A549 treated with CORT108297 at 1 μM for 4 hours (cell line): Measurements from ENCODE around the gene PDCD11. TPM values are rescaled to one million over a fixed set of nuclear protein-coding genes. Genes with fewer than 3 reads are reported as not detected.

Source experiments
- total RNA-seq: library from RNA; stranded (reverse); fragments of 200-300 nt; extraction: Qiagen RNA extraction; gene quantifications from 5 replicates; pipeline ENCODE4 v1.2.3, GENCODE V29; 2022

The PDCD11 gene, protein sequence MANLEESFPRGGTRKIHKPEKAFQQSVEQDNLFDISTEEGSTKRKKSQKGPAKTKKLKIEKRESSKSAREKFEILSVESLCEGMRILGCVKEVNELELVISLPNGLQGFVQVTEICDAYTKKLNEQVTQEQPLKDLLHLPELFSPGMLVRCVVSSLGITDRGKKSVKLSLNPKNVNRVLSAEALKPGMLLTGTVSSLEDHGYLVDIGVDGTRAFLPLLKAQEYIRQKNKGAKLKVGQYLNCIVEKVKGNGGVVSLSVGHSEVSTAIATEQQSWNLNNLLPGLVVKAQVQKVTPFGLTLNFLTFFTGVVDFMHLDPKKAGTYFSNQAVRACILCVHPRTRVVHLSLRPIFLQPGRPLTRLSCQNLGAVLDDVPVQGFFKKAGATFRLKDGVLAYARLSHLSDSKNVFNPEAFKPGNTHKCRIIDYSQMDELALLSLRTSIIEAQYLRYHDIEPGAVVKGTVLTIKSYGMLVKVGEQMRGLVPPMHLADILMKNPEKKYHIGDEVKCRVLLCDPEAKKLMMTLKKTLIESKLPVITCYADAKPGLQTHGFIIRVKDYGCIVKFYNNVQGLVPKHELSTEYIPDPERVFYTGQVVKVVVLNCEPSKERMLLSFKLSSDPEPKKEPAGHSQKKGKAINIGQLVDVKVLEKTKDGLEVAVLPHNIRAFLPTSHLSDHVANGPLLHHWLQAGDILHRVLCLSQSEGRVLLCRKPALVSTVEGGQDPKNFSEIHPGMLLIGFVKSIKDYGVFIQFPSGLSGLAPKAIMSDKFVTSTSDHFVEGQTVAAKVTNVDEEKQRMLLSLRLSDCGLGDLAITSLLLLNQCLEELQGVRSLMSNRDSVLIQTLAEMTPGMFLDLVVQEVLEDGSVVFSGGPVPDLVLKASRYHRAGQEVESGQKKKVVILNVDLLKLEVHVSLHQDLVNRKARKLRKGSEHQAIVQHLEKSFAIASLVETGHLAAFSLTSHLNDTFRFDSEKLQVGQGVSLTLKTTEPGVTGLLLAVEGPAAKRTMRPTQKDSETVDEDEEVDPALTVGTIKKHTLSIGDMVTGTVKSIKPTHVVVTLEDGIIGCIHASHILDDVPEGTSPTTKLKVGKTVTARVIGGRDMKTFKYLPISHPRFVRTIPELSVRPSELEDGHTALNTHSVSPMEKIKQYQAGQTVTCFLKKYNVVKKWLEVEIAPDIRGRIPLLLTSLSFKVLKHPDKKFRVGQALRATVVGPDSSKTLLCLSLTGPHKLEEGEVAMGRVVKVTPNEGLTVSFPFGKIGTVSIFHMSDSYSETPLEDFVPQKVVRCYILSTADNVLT (N-terminal part only)
- 37.9 to 41.3 TPM (median 41.0 TPM) in 5 replicates for total RNA-seq

DNA sequence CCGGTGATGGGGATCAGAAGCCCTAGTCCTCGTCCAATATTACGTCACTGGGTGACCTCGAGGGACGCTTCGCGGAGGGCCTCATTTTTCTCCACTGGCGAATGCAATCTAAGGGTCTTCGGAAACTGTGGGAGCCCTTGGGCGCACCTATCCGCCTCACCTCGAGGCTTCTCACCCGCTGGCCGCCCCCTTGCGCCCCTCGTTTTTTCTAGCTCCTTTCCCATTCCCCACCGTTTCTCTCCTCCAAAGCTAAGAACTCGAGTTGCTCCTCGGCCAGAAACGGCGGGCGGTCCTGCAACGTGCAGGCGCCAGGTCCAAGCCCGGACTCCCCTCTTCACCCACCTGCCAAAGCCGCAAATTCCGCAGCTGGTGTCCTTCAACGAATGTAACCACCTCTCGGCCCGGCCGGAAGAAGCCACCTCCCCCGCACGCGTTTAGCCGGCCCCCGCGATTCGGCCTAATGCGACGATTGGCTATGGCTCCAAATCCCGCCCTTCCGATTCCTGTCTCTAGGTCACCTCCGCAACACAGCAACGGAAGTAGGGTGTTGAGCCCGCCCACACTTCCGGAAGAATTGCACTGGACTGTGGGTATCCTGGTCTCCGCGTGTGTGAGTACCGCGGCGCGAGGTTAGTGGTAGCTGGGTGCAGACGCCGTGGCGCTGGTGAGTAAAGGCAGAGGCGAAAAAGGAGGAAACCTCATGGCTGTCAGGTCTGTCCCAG is at the start of gene PDCD11, which contains the start of gene ATP5MK:
PDCD11 (plus strand) TSS at position 560 of the 722 bp plus-strand sequence. CDS start 1,801 bp downstream, outside the sequence.
ATP5MK (minus strand) TSS at position 409 of the 722 bp plus-strand sequence. CDS start 4,018 bp downstream, outside the sequence.

DNA sequence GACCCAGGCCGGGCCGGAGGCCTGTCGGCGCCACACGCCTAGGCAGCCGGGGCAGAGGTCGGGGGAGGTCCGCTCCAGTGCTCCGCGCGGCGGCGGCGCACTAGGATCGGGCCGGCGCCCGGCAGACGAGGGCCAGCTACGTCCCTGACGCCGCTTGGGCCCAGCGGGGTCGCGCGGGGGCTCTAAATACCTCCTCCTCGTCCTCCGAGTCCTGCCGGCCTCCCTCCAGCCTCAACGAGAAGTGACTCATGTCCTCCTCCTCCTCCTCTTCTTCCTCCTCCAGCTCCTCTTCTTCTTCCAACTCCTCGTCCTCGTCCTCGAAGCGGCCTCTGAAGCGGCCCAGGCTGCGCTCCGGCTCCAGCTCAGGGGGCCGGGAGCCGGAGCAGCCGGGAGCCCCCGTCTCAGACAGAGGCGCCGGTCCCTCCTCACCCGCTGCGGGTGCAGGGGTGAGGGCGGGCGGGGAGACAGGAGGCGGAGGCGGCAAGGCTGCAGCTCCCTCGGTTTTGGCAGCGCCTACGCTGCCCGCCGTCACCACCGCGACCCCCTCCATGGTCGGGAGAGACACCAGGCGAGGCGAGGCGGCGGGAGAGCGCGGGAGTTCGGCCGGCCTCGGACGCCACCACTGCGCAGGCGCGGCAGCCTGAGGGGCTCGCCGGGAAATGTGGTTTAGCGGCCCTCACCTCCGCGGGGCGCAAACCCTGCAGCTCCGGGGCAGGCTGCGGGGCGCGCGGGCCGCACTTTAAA is 45.7 kb upstream of the PDCD11 start, which contains the start of gene PCGF6:
PCGF6 (minus strand) TSS at position 624 of the 744 bp plus-strand sequence; CDS start at position 550, 74 bp downstream.

DNA sequence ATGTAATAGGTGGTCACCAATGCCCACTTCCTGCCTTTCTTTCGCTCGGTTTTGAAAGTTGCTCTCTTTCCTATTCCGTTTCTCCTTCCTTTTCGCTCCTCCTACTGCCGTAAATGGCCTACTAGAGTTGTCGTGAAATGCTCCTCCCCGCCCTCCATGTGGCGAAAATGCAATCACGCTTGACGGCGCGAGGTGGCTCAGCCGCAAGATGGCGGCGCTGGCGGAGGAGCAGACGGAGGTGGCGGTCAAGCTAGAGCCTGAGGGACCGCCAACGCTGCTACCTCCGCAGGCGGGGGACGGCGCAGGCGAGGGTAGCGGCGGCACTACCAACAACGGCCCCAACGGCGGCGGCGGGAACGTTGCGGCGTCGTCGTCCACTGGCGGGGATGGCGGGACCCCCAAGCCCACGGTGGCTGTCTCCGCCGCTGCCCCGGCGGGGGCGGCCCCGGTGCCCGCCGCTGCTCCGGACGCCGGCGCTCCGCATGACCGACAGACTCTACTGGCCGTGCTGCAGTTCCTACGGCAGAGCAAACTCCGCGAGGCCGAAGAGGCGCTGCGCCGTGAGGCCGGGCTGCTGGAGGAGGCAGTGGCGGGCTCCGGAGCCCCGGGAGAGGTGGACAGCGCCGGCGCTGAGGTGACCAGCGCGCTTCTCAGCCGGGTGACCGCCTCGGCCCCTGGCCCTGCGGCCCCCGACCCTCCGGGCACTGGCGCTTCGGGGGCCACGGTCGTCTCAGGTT is 28.5 kb upstream of the PDCD11 start, which contains the start of gene TAF5:
TAF5 (plus strand) TSS at position 195 of the 737 bp plus-strand sequence; CDS start at position 209, 14 bp downstream.

DNA sequence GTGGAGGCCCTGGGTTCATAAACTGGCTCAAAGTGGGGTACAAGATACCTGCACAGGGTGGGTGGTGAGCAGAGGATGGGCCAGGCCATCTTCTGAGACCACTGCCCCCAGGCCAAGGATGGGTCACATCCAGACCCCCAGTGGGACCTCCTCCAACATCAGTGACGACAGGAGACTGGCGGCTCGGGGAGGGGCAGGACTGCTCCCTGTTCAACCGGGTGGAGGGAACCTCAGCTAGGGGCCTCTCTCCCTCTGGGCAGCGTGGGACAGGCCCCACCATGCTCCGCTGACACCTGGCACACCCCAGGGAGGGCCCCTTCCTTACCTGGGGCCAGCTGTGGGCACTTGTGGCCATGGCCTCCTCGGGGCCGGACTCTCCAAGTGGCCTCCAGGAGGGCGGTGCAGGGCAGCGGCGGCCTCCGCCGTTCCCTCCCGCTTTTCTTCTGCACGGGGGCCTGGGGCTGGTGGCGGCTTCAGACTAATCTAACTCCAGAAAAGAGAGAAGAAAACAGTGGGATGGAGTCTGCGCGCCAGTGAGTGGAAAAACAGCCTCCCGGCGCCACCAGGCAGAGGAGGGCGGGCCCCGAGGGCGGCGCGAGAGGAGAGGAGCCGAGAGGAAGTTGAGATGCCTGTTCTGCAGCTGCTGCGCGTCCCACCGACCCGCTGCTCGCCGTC is 55.5 kb downstream of the PDCD11 start, which contains the start of gene CALHM2:
CALHM2 (minus strand) TSS at position 540 of the 675 bp plus-strand sequence. CDS start 2,429 bp downstream, outside the sequence.

DNA sequence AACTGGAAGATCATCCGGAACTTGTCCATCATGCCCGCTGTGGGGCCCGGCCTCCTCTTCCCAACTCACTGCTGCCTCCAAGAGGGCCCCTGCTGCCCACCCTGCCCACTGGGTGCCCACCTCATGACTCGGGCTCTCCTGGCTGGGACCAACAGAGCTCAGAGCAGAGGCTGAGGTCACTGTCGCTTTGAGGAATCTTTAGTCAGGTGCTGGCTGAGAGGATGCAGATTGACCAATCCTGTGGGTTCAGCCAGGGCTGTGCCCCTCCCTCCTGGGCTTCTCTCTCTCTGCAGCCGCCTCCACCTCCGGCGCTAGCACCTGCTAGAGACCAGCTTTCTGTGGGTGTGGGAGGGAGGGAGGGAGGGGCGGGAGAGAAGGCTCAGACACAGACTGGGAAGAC is 62.3 kb downstream of the PDCD11 start, which contains the start of gene CALHM1:
CALHM1 (minus strand) TSS at position 181 of the 400 bp plus-strand sequence; CDS start at position 32, 149 bp downstream.

DNA sequence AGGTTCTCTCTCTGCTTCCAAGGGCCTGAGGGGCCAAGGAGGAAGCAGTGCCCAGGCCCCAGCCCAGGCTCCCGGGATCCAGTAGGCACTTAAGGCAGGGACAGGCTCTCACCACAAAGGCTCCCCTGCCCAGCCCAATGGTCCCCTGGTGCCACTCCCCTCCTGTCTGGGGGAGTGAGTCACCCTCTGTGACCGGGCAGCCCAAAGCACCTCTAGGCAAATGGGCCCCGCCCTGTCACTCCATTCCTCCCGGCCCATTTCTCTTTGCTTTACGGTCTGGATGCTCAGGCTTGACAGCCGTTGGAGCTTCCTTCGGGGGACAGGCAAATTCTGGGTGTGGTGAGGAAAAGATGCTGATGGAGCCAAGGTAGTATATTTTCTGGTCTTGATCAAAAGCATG is 82.7 kb downstream of the PDCD11 start, which contains the start of gene CALHM3:
CALHM3 (minus strand) TSS at position 106 of the 400 bp plus-strand sequence. CDS start 208 bp downstream, outside the sequence.

DNA sequence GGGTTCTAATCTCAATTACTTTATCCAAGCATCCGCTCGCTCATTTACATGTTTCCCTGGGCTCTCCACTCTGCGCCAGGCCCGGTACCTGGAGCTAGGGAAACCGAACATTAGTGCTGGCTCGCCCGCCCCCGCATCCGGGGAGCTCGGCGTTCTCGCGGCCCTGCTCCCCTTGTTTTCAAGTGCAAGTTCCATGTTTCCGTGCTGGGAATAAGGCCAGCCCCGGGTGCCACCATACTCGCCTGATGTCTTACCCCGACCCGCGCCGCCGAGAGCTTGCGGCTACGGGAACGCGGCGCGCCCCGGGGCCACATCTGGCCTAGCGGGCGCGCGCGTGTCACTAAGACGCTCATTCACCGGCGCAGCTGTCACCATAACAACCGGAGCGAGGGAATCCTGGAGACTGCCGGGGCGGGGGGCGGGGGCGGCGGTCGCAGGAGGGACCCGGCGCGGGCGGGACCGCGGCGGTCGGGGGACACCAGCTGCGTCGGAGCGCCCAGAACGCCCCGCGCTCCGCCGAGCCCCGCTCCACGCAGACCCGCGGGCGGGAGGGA is 97.0 kb downstream of the PDCD11 start, which contains the start of gene NEURL1:
NEURL1 (plus strand) TSS at position 344 of the 554 bp plus-strand sequence. CDS start 683 bp downstream, outside the sequence.

Other genes with a start within 250 kb of the PDCD11 start
- 71.7 to 85.5 TPM (median 76.7 TPM) in 5 replicates for gene NT5C2, start 203.4 kb upstream of the PDCD11 start, total RNA-seq
- gene RPEL1, start 150.7 kb upstream of the PDCD11 start, total RNA-seq, result 0.05 to 0.08 TPM (median 0.07 TPM) in 4 of 5 replicates, not detected in the other
- 22.8 to 31.4 TPM (median 25.0 TPM) in 5 replicates for gene INA, start 119.5 kb upstream of the PDCD11 start, total RNA-seq
- 10.4 to 13.1 TPM (median 11.3 TPM) in 5 replicates for gene PCGF6, start 45.5 kb upstream of the PDCD11 start, total RNA-seq
- 3.2 to 4.0 TPM (median 3.6 TPM) in 5 replicates for gene TAF5, start 28.6 kb upstream of the PDCD11 start, total RNA-seq
- 484 to 582 TPM (median 511 TPM) in 5 replicates for gene ATP5MK, start 151 bp upstream of the PDCD11 start, total RNA-seq
- 4.5 to 7.6 TPM (median 6.0 TPM) in 5 replicates for gene CALHM2, start 55.7 kb downstream of the PDCD11 start, total RNA-seq
- gene CALHM1, start 62.3 kb downstream of the PDCD11 start, total RNA-seq, result 0.02 TPM in 1 of 5 replicates, not detected in the others
- 0.45 to 0.74 TPM (median 0.49 TPM) in 5 replicates for gene CALHM3, start 82.6 kb downstream of the PDCD11 start, total RNA-seq
- 0.20 to 0.59 TPM (median 0.52 TPM) in 5 replicates for gene NEURL1, start 97.1 kb downstream of the PDCD11 start, total RNA-seq